ENCODE results near the gene SEC14L3.

Gene SEC14L3

GRCh38 chr22:30471616-30472318 lies at the start of gene SEC14L3:
Gene SEC14L3, minus strand, starts transcription at chr22:30472017. Its CDS starts 59 bp downstream, at chr22:30471958.
- no peak for DNase-seq

- no peak for DNase-seq
These were observed 48.1 kb upstream of the SEC14L3 start for GRCh38 chr22:30519842-30520425.

GRCh38 chr22:30516731-30517130 lies 44.9 kb upstream of the SEC14L3 start:
- no peak for DNase-seq

GRCh38 chr22:30516273-30516672 lies 44.5 kb upstream of the SEC14L3 start:
- no peak for DNase-seq

GRCh38 chr22:30514252-30514651 lies 42.4 kb upstream of the SEC14L3 start:
- no peak for DNase-seq

GRCh38 chr22:30513462-30513861 lies 41.6 kb upstream of the SEC14L3 start:
- no peak for DNase-seq

GRCh38 chr22:30511911-30512310 lies 40.1 kb upstream of the SEC14L3 start:
- DNase-seq, result no peak

- no peak for DNase-seq
These were observed 39.3 kb upstream of the SEC14L3 start for GRCh38 chr22:30511109-30511508.

GRCh38 chr22:30508216-30508615 lies 36.4 kb upstream of the SEC14L3 start:
- no peak for DNase-seq

GRCh38 chr22:30507670-30508069 lies 35.9 kb upstream of the SEC14L3 start:
- no peak for DNase-seq

- DNase-seq, result no peak
These were observed 34.7 kb upstream of the SEC14L3 start for GRCh38 chr22:30506507-30506968.

GRCh38 chr22:30503551-30503950 lies 31.7 kb upstream of the SEC14L3 start:
- no peak for DNase-seq

GRCh38 chr22:30502911-30503310 lies 31.1 kb upstream of the SEC14L3 start:
- DNase-seq, result no peak

- DNase-seq, result no peak
These were observed 30.3 kb upstream of the SEC14L3 start for GRCh38 chr22:30502153-30502552.

- DNase-seq, result no peak
These were observed 28.8 kb upstream of the SEC14L3 start for GRCh38 chr22:30500628-30501027.

GRCh38 chr22:30497466-30498150 lies 25.8 kb upstream of the SEC14L3 start:
- DNase-seq, result no peak

GRCh38 chr22:30495041-30495784 lies 23.4 kb upstream of the SEC14L3 start:
- no peak for DNase-seq

- no peak for DNase-seq
These were observed 20.3 kb upstream of the SEC14L3 start for GRCh38 chr22:30492144-30492543.

GRCh38 chr22:30491381-30491780 lies 19.6 kb upstream of the SEC14L3 start:
- no peak for DNase-seq

GRCh38 chr22:30490399-30490798 lies 18.6 kb upstream of the SEC14L3 start:
- no peak for DNase-seq

GRCh38 chr22:30488121-30488520 lies 16.3 kb upstream of the SEC14L3 start:
- DNase-seq, result no peak

GRCh38 chr22:30486661-30487115 lies 14.9 kb upstream of the SEC14L3 start:
- DNase-seq, result no peak

- no peak for DNase-seq
These were observed 14.3 kb upstream of the SEC14L3 start for GRCh38 chr22:30486118-30486517.

Measured in NCI-H1930 (cell line).